ENCODE data around the gene TMEM201.
"Not testable (repeated sequence)": the region's sequence is repeated elsewhere in the genome, so short reads cannot be mapped to it uniquely, and the experiment has no call there.

DNA sequence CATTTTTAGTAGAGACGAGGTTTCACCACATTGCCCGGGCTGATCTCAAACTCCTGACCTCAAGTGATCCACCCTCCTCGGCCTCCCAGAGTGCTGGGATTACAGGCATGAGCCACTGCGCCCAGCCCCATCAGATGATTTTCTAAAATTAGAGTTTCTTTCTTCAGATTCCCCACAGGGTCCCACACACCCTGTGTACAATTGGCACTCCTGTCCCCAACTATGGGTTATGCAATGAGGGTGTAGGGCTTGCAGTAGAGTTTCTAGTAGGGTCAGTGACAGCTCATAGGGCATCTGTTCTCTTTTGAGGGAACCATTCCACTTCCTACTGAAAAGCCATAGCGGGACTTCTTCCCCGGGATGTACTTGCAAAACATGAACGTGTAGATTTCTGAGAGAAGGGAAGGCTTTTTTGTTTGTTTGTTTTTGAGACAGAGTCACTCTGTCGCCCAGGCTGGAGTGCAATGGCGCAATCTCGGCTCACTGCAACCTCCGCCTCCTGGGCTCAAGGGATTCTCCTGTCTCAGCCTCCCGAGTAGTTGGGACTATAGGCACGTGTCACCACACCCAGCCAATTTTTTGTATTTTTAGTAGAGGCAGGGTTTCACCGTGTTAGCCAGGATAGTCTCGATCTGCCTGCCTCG is 17.7 kb upstream of the TMEM201 start:
- TF ChIP-seq, protein P1, sequence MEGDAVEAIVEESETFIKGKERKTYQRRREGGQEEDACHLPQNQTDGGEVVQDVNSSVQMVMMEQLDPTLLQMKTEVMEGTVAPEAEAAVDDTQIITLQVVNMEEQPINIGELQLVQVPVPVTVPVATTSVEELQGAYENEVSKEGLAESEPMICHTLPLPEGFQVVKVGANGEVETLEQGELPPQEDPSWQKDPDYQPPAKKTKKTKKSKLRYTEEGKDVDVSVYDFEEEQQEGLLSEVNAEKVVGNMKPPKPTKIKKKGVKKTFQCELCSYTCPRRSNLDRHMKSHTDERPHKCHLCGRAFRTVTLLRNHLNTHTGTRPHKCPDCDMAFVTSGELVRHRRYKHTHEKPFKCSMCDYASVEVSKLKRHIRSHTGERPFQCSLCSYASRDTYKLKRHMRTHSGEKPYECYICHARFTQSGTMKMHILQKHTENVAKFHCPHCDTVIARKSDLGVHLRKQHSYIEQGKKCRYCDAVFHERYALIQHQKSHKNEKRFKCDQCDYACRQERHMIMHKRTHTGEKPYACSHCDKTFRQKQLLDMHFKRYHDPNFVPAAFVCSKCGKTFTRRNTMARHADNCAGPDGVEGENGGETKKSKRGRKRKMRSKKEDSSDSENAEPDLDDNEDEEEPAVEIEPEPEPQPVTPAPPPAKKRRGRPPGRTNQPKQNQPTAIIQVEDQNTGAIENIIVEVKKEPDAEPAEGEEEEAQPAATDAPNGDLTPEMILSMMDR (conservative IDR thresholded peaks at IDR 0.05; ENCODE audit: low read length): not testable (repeated sequence)
- TF ChIP-seq EZH2phosphoT487 (IDR thresholded peaks at IDR 0.05; ENCODE audit: borderline replicate concordance, low read depth, low read length): not testable (repeated sequence)

All from OCI-LY7 (cell line).